ENCODE data around the gene C11orf21. TPM values are rescaled to one million over a fixed set of nuclear protein-coding genes. Genes with fewer than 3 reads are reported as not detected.

Gene C11orf21
- polyA plus RNA-seq, 3 donors = 10.8 to 135 (median 13.1) TPM

GRCh38 chr11:2320568-2321310, 19.0 kb upstream of the C11orf21 start:
- H3K79me2 ChIP-seq (ENCODE audit: insufficient read depth, low read length) = no peaks in the 10 kb centered on the region
- no peak for TF ChIP-seq CTCF (IDR thresholded peaks at IDR 0.05)
- H3K4me2 ChIP-seq (replicated peaks; ENCODE audit: extremely low read depth, low read length, poor library complexity, severe bottlenecking) = no peak overlapping the region
- no peak overlapping the region for H2AFZ ChIP-seq (ENCODE audit: insufficient read depth, low read depth, low read length, poor library complexity, severe bottlenecking)
- peaks cover 23 to 56% (median 36%) of the 10 kb centered on the region in 3 donors for H3K27me3 Mint-ChIP-seq (ENCODE audit: low read depth in 3 of 3)
- no peak for DNase-seq
- no peak overlapping the region for H3K27ac Mint-ChIP-seq
- H3K9ac ChIP-seq (ENCODE audit: insufficient read depth, low read length, poor library complexity, severe bottlenecking) = no peak overlapping the region
- H3K27ac ChIP-seq (ENCODE audit: low read depth in 1 of 2, low read length in 2 of 2) = no peak overlapping the region
- peaks cover 15 to 42% (median 23%) of the 10 kb centered on the region in 7 donors for H3K9me3 Mint-ChIP-seq
- peaks cover 0 to 6% of the 10 kb centered on the region in 2 donors for H3K9me3 ChIP-seq (replicated peaks in 1 of 2; ENCODE audit: control insufficient read depth in 1 of 2, insufficient read depth in 1 of 2, low read length in 2 of 2)
- no peaks in the 10 kb centered on the region for H3K36me3 ChIP-seq (replicated peaks in 1 of 2; ENCODE audit: control insufficient read depth in 1 of 2, insufficient read depth in 2 of 2, low read length in 2 of 2)
- intact Hi-C loops (cut with micrococcal nuclease) = no loop called here
- H3K4me1 Mint-ChIP-seq = peaks cover 4% of the 10 kb centered on the region
- H3K36me3 Mint-ChIP-seq = peaks cover 2 to 5% of the 10 kb centered on the region in 2 donors
- 92% methylated on average over 19 of the region's 23 CpGs for WGBS (ENCODE audit: insufficient coverage)
- H3K4me3 ChIP-seq (replicated peaks in 1 of 3; ENCODE audit: low read depth in 2 of 3, low read length in 3 of 3) = no peak overlapping the region
- peak overlapping the region in 1 of 2 donors; percentile 42 for H3K4me3 Mint-ChIP-seq
- H4K20me1 ChIP-seq (ENCODE audit: insufficient read depth, low read length) = peaks cover 28% of the 10 kb centered on the region
- peaks cover 0 to 22% of the 10 kb centered on the region in 2 donors for H3K27me3 ChIP-seq (ENCODE audit: control insufficient read depth in 2 of 2, insufficient read depth in 2 of 2, low read length in 2 of 2)
- no peaks in the 10 kb centered on the region for H3K4me1 ChIP-seq (ENCODE audit: control insufficient read depth in 1 of 2, insufficient read depth in 2 of 2, low read length in 2 of 2)

- Histone ChIP-seq H3K4me1 (ENCODE audit: control insufficient read depth in 1 of 2, insufficient read depth in 2 of 2, low read length in 2 of 2) (no peaks in the 10 kb centered on the region), H3K4me2 (replicated peaks; ENCODE audit: extremely low read depth, low read length, poor library complexity, severe bottlenecking) (no peak overlapping the region), H3K36me3 (replicated peaks in 1 of 2; ENCODE audit: control insufficient read depth in 1 of 2, insufficient read depth in 2 of 2, low read length in 2 of 2) (no peaks in the 10 kb centered on the region), H3K79me2 (ENCODE audit: insufficient read depth, low read length) (no peaks in the 10 kb centered on the region), H3K9me3 (replicated peaks in 1 of 2; ENCODE audit: control insufficient read depth in 1 of 2, insufficient read depth in 1 of 2, low read length in 2 of 2) (peaks cover 0 to 4% of the 10 kb centered on the region in 2 donors), H3K27ac (ENCODE audit: low read depth in 1 of 2, low read length in 2 of 2) (no peak overlapping the region), H4K20me1 (ENCODE audit: insufficient read depth, low read length) (peaks cover 36% of the 10 kb centered on the region), H3K4me3 (replicated peaks in 1 of 3; ENCODE audit: low read depth in 2 of 3, low read length in 3 of 3) (no peak overlapping the region), H2AFZ (ENCODE audit: insufficient read depth, low read depth, low read length, poor library complexity, severe bottlenecking) (no peak overlapping the region), H3K9ac (ENCODE audit: insufficient read depth, low read length, poor library complexity, severe bottlenecking) (no peak overlapping the region), H3K27me3 (ENCODE audit: control insufficient read depth in 2 of 2, insufficient read depth in 2 of 2, low read length in 2 of 2) (peaks cover 0 to 22% of the 10 kb centered on the region in 2 donors)
- DNase-seq = no peak
- Mint-ChIP-seq H3K9me3 (peaks cover 13 to 38% (median 21%) of the 10 kb centered on the region in 7 donors), H3K4me1 (peaks cover 4% of the 10 kb centered on the region), H3K4me3 (no peak overlapping the region), H3K27ac (no peak overlapping the region), H3K27me3 (ENCODE audit: low read depth in 3 of 3) (peaks cover 23 to 49% (median 36%) of the 10 kb centered on the region in 3 donors), H3K36me3 (peaks cover 2 to 5% of the 10 kb centered on the region in 2 donors)
- 88% methylated on average over 5 of the region's 10 CpGs for WGBS (ENCODE audit: insufficient coverage)
- intact Hi-C loops (cut with micrococcal nuclease) = no loop called here
- TF ChIP-seq CTCF (IDR thresholded peaks at IDR 0.05) = no peak
These were observed 18.2 kb upstream of the C11orf21 start for GRCh38 chr11:2319791-2320472.

All from CD14-positive monocyte (primary cell).